ENCODE results near the gene FRYL.
"Not testable (repeated sequence)": the region's sequence is repeated elsewhere in the genome, so short reads cannot be mapped to it uniquely, and the experiment has no call there.

- TF ChIP-seq POLR2A, CTCF (IDR thresholded peaks at IDR 0.05): not testable (repeated sequence)
Measured at GRCh38 chr4:48716285-48716684, 63.8 kb downstream of the FRYL start.

All from right lobe of liver (tissue), 4 donors.